ENCODE data around the gene WAS.
A peak's percentile ranks its signal among the peaks of the same experiment; 100 is the strongest.

Gene WAS

GRCh38 chrX:48714573-48714972 lies 31.0 kb downstream of the WAS start:
- peak; percentile 49 for DNase-seq

- no peak for DNase-seq
These were observed 31.5 kb downstream of the WAS start for GRCh38 chrX:48715072-48715471.

- DNase-seq: peak; percentile 34
These were observed 32.4 kb downstream of the WAS start for GRCh38 chrX:48715876-48716502.

GRCh38 chrX:48719958-48720357 lies 36.4 kb downstream of the WAS start:
- DNase-seq: peak; percentile 22

GRCh38 chrX:48720577-48721250 lies 37.1 kb downstream of the WAS start:
- peak; percentile 46 for DNase-seq

GRCh38 chrX:48721916-48722315 lies 38.3 kb downstream of the WAS start:
- DNase-seq: no peak

GRCh38 chrX:48726596-48726995 lies 43.0 kb downstream of the WAS start:
- DNase-seq: no peak

GRCh38 chrX:48728653-48729052 lies 45.1 kb downstream of the WAS start:
- no peak for DNase-seq

GRCh38 chrX:48736303-48736702 lies 52.7 kb downstream of the WAS start:
- DNase-seq: no peak

- DNase-seq: no peak
These were observed 53.2 kb downstream of the WAS start for GRCh38 chrX:48736878-48737212.

GRCh38 chrX:48737213-48737938 lies 53.8 kb downstream of the WAS start:
- DNase-seq: peak; percentile 95

- no peak for DNase-seq
These were observed 54.3 kb downstream of the WAS start for GRCh38 chrX:48737940-48738339.
